ENCODE measurements around the gene EIF2AK3. TPM values are rescaled to one million over a fixed set of nuclear protein-coding genes. Genes with fewer than 3 reads are reported as not detected.
"Not testable (repeated sequence)": the region's sequence is repeated elsewhere in the genome, so short reads cannot be mapped to it uniquely, and the experiment has no call there.

The EIF2AK3 gene
- total RNA-seq, 1 donor from 2014 or later = 4.3 TPM

DNA sequence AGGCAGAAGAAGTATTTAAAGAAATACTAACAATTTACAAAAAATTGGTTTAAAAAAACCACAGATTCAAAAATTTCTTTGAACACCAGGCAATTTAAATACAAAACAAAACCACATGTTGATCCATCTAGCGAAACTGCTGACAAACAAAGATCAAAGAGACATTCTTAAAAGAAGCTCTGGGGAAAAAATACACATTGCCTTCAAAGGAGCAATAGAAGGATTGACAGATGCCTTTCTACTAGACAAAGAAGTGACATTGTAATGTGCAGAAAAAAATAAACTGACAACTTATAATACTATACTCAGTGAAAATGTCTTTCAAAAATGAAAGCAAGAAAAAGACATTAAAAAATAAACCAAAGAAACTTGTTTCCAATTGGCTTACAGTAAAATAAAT is 12.6 kb upstream of the EIF2AK3 start:
- ATAC-seq = no peak
- DNase-seq (ENCODE audit: missing footprints) = no peak
- intact Hi-C loops (cut with DNase I) = no loop called here

DNA sequence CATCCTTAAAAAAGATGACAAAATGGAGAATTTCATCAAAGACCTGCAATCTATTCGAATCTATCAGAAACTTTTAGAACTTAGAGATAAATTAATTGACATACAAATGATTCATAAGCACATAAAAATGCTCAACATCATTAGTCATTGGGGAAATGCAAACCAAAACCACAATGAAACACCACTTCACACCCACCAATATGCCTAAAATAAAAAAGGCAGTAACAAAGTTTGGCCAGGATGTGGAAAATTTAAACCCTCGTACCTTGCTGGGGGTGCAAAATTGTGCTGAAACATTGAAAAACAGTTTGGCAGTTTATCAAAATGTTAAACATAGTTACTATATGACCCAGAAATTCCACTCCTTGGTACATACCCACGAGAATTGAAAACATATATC is 11.5 kb upstream of the EIF2AK3 start:
- intact Hi-C loops (cut with DNase I) = no loop called here
- DNase-seq (ENCODE audit: missing footprints) = no peak
- no peak for ATAC-seq

- DNase-seq (ENCODE audit: missing footprints) = no peak
- intact Hi-C loops (cut with DNase I) = no loop called here
- ATAC-seq = no peak
These were observed 10.9 kb upstream of the EIF2AK3 start for GRCh38 chr2:88638123-88638650.

DNA sequence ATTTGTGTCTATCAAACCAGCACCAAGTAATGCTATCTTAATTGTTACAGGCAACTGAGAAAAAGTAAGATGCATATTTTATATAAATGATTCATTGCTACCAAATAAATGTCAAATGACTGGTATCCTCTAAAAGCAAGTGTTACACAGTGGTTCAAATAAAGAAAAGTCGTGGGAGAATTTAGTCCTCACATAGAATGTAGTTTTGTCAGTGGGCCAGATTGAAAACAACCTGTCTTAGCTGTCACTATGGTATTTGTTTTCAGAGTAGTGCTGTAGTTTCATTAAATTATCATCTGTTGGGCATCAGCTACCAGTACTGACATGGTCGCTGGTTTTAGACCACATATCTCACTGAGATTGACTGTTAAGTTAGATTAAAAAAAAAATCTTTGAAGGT is 10.2 kb upstream of the EIF2AK3 start:
- DNase-seq (ENCODE audit: missing footprints) (no peak), ATAC-seq (no peak)
- intact Hi-C loops (cut with DNase I) = no loop called here

DNA sequence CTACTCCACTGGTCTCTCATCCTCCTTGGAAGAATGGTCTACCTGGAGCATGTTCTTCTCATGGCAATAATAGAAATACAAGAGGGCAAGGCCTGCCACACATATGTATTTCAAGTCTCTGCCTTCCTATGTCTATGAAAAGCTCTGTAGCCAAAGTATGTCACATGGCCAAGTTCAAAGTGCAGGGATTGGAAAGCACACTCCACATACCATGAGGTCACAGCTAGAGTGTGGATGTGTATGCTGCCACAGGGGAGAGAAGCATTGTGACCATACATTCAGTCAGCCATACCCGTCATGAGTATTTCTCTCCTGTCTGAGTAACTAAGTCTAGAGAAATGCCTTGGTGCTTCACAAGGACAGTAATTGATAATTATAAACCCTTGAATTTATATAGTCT is 8.8 kb upstream of the EIF2AK3 start:
- intact Hi-C loops (cut with DNase I) = no loop called here
- DNase-seq (ENCODE audit: missing footprints) (no peak), ATAC-seq (no peak)

DNA sequence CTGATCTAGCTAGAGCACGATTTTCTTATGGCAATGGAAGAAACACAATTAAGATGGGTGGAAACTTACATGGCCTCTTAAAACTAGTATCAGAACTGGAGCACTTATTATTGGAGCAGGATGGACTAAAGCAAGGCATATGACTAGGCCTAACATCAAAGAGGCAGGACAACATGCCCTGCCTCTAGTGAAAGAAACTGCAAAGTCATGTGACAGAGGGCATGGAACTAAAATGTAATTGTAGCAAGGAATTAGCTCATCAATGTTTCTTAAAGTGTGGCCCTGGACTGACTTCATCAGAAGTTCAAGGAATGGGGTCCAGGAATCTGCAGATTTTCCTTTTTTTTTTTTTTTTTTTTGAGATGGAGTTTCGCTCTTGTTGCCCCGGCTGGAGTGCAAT is 5.3 kb upstream of the EIF2AK3 start:
- intact Hi-C loops (cut with DNase I) = no loop called here
- DNase-seq (ENCODE audit: missing footprints) (no peak), ATAC-seq (no peak)

GRCh38 chr2:88628571-88628939 is 1.3 kb upstream of the EIF2AK3 start:
- intact Hi-C loops (cut with DNase I) = loop anchor here (5.0 kb wide), 3 partner anchors 36 to 109 kb away; no protein-coding TSS in a partner anchor
- no peak for DNase-seq (ENCODE audit: missing footprints)
- no peak for ATAC-seq

GRCh38 chr2:88627856-88628570 is 749 bp upstream of the EIF2AK3 start:
- intact Hi-C loops (cut with DNase I) = loop anchor here (1.0 to 5.0 kb wide), 6 partner anchors 27 to 109 kb away; partner anchors contain the start of gene RPIA
- DNase-seq (ENCODE audit: missing footprints) (peak; percentile 95), ATAC-seq (peak; percentile 83)

DNA sequence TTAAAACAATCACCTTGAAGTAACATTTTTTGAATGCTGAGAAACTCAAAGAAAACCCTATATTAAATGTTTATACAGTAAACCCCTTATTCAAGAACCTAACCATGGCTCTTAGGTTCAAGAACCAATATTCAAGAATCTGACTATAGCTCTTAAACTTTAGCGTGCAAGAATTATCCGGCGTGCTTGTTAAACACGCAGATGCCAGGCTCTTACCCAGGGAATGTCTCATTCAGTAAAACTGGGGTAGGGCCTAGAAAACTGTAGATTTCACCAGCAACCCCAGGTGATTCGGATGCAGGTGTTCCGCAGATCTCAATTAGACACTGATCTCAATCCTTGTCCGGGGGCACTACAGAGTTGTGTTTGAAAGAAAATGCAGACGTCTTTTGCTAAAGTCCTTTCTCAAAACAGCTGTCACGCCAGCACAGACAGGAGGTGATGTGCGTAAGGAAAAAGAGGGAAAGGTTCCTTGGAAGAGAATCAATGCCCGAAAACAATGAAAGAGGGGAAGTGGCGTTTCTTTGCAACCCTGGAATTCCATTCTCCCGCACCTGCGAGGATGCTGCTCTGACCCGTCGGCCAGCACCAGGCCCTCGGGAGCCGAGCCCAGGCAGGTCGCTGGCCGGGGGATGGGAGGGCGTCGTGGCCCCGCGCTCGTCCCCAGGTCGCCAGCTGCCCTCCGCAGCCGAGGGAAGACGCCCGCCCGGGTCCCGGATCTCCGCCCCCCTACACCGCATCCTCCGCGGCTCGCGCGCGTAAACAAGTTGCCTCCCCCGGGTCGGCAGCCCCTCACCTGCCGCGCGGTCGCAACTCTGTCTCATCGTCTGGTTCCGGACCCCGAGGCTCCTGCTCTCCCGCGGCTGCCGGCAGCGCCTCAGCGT is 851 bp downstream of the EIF2AK3 start:
- peak; percentile 79 for DNase-seq (ENCODE audit: missing footprints)
- intact Hi-C loops (cut with DNase I) = loop anchor here (1.0 to 5.0 kb wide), 6 partner anchors 26 to 111 kb away; partner anchors contain the start of gene RPIA
- no peak for ATAC-seq

DNA sequence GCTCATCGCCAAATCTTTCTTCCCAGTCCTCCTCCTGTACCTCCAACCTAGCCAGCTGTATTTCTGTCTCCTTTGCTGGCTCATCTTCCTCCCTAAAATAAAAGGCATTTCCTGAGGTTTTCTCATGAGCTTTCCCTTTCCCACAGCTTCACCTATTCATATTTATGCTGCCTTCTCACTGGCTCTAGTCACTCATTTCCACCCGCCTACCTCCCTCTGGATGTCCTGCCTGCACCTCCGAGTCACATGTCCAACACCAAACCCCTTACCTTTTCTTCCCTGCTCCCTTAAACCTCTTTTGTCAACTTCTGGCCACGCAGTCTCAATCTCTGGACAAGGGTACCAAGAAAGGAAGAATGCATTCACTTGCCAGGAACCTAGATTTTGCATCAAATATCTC is 2.8 kb downstream of the EIF2AK3 start:
- intact Hi-C loops (cut with DNase I) = no loop called here
- no peak for ATAC-seq

GRCh38 chr2:88623831-88624465 is 3.3 kb downstream of the EIF2AK3 start:
- intact Hi-C loops (cut with DNase I); DNase-seq (ENCODE audit: missing footprints); ATAC-seq: not testable (repeated sequence)

More for the DNA sequence above, 2.8 kb downstream of the EIF2AK3 start:
- DNase-seq (ENCODE audit: missing footprints) = no peak

- ATAC-seq = no peak
- intact Hi-C loops (cut with DNase I) = no loop called here
These were observed 5.0 kb downstream of the EIF2AK3 start for GRCh38 chr2:88622307-88622706.

GRCh38 chr2:88621432-88621831 is 5.8 kb downstream of the EIF2AK3 start:
- ATAC-seq = no peak
- intact Hi-C loops (cut with DNase I) = no loop called here
- no peak for DNase-seq (ENCODE audit: missing footprints)

More at GRCh38 chr2:88622307-88622706, 5.0 kb downstream of the EIF2AK3 start:
- DNase-seq (ENCODE audit: missing footprints) = no peak

- DNase-seq (ENCODE audit: missing footprints) = no peak
These were observed 7.2 kb downstream of the EIF2AK3 start for GRCh38 chr2:88620015-88620414.

DNA sequence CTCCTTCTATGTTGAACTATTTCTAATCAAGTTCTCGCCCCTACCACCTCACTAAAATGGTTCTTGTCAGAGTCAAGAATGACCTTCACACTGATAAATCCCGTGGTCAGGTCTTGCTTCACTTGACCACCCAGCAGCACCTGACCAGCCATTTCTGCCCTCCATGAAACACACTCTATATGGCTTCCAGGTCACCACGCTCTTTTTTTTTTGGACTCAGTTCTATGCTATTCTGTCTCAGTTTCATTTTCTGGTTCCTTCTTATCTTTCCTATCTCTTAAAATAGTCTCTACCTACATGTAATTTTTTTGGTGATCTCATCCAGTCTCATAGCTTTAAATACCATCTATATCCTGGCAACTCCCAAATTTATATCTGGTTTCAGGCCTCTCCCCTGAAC is 11.4 kb downstream of the EIF2AK3 start:
- intact Hi-C loops (cut with DNase I) = no loop called here
- no peak for ATAC-seq
- DNase-seq (ENCODE audit: missing footprints) = no peak

More at GRCh38 chr2:88620015-88620414, 7.2 kb downstream of the EIF2AK3 start:
- intact Hi-C loops (cut with DNase I) = no loop called here
- no peak for ATAC-seq

DNA sequence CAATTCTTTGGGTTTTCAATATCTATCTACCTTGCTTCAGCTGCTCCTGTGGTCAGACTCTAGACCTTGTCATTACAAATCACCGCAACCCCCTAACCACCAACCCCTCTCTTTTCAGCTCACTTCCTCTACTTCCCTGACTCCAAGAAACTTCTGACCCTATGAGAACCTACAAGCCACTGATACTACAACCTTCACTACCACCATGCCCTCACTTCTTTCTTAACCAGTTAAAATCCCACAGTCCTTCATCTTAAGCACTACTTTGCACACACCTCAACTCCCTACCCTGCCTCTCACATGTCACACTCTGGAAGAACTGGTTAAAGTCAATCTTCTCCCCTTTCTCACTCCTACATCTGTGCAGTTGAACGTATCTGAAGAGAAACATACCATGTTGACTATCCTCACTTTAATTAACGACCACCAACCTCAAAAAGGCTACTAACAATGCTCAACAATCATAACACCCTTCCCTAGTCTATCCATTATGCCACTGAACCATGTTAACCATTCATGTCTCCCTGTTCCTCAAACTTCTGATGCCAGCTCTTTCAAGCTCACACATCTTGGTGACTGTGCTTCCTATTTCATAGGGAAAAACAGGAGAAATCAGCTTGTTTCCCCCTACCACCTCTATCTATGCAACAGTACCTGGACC is 12.6 kb downstream of the EIF2AK3 start:
- no peak for ATAC-seq
- no peak for DNase-seq (ENCODE audit: missing footprints)
- intact Hi-C loops (cut with DNase I) = no loop called here

- DNase-seq (ENCODE audit: missing footprints) = no peak
- ATAC-seq = no peak
- intact Hi-C loops (cut with DNase I) = no loop called here
These were observed 13.3 kb downstream of the EIF2AK3 start for GRCh38 chr2:88613921-88614320.

DNA sequence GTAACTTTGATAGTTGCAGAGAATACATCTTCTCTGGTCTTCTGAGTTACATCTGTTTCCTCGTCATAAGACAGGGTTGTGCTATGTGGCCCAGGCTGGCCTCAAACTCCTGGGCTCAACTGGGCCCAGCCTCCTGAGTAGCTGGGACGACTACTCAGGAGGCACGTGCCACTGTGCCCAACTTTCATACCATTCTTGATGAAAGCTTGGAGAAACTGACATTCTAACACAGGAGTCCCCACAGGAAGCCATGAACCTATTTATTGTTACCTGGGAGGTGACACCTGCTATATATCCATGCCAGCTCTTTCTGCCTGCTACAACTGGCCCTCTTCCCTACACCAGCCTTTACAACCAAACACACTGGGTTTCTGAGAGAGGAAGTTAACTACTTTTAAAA is 19.1 kb downstream of the EIF2AK3 start:
- no peak for ATAC-seq
- DNase-seq (ENCODE audit: missing footprints) = no peak
- intact Hi-C loops (cut with DNase I) = no loop called here

- intact Hi-C loops (cut with DNase I) = no loop called here
- ATAC-seq (no peak), DNase-seq (ENCODE audit: missing footprints) (no peak)
These were observed 19.8 kb downstream of the EIF2AK3 start for GRCh38 chr2:88607416-88607815.

All from Right ventricle myocardium inferior (tissue), 1 donor.